RCC 7860 (cell line): Measurements from ENCODE around the gene MOB3B.

ENCODE experiments used
- DNase-seq: peaks from one replicate; pipeline ENCODE4 v3.0.0-alpha.2; 2015; ENCODE audit warnings: low spot score
- FAIRE-seq: peaks from 2 replicates; lab custom pipeline; 2012; peaks lifted over from hg19 to GRCh38; lab: Jason Lieb, UNC

MOB3B gene

DNA sequence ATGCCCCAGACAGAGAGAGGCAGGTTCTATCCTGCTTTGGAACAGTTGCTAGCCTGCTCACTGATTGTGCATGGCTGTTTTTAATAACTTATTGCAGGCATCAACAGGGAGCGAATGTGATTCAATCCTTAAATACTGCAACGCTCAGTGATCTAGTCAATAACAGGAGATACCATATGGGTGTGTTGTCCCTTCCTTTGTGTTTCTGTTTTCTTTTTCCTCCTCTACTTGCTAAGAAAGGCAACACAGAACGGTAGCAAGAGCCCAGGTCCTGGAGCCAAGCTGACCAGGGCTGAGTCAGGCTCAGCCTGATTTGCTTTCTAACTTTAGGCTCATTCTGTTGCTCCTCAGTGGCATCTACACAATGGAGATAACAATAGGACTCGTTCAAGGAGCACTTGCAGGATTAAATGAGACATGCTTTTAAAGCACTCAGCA lies 134.1 kb downstream of the MOB3B start:
- FAIRE-seq (no peak), DNase-seq (no peak)

DNA sequence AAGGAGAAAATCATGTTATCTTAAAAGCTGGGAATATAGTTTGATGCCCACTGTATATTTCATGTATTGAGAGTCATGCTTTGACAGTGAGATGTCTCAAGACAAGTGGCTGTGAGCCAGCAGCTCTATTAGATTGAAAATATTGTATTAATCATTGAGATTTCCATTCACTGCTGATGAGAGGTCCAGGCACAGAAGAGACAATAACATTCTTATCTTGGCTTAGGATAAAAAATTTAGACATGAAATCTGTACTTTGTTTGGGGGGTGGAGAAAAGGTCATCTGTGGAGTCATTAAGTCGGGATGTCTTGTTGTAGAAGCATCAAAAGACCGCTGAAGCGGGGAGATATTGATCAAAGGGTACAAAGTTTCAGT lies 134.8 kb downstream of the MOB3B start:
- no peak for FAIRE-seq

DNA sequence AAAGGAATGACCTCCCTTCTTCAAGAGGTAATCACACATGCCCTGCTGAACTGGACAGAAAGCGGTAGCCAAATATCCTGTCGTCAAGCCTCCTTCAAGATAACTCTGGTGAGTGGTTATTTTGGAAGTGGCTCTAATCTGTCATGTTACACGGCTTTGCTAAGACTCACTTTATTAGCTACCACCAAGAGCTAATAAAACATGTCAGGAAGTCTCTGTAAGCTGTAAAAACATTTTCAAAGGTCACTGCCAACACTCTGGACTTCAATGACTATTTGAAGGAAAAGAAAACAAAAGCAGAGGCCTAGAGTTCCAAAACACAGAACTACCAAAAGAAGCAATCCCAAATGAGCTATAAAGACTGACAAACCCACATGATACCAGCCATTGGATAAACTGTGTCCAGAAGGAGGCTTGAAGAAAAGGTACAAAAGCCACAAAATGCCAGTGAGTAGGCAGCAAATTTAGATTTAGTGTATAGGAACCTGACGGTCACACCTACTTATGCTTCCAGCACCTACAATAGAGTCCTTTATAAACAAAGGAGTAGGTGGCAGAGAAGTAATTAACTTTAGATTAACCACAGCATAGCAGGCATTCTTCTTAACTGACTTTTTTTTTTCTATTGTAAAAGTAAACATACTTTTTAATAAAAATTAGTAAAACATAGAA lies 135.3 kb downstream of the MOB3B start:
- no peak for FAIRE-seq
- DNase-seq = no peak

More for the DNA sequence above, 134.8 kb downstream of the MOB3B start:
- DNase-seq = no peak

DNA sequence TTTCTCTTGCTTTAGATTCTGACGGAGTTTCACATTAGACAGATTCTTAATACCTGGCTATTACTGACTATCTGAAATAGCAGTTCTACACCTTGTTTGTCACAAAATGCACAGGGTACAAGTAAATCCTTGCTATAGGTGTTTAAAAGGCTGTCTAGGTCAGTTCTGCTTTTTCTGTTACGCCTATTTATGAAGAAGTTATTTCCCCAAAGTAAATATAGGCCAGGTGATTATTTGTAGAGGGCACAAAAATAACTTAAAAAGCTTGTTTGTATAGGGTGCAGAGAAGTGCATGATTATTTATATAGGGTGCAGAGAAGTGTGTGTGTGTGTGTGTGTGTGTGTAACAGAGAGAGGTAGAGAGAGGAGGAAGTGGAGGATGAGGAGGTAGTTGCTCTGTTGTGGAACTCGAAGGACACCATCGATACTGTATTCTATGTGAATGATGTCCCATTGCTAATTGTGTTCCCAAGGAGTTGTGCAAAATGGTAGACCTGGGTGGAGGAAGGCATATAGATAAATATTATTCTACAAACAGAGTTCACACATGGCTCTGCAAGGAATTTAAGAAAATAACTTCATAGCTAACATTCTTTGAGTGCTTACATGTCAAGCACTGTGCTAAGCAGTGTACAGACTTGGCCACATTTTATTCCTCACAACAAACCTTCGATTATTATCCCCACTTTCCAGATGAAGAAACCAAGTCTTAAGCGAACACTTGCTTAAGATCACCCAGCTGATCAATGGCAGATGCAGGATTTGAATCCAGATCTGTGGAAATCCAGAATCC lies 136.4 kb downstream of the MOB3B start:
- no peak for DNase-seq
- FAIRE-seq = no peak

DNA sequence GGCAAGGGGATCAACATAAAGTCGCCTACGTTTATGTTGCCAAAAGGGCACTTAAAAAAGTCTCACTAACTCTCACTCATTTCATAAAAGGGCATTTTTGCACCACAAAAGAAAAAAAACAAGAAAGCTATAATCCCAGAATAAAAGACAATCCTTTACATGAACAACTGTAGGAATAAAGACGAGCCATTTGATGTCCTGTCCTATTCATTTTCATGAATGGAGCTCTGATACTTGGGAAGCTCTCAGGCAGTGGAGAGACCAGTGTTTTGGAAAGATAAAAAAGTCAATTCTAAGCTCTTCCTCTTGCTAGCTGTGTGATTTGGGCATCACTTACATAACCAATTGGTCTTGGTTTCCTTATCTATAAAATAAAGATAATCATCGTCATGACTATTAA lies 137.2 kb downstream of the MOB3B start:
- FAIRE-seq = no peak

DNA sequence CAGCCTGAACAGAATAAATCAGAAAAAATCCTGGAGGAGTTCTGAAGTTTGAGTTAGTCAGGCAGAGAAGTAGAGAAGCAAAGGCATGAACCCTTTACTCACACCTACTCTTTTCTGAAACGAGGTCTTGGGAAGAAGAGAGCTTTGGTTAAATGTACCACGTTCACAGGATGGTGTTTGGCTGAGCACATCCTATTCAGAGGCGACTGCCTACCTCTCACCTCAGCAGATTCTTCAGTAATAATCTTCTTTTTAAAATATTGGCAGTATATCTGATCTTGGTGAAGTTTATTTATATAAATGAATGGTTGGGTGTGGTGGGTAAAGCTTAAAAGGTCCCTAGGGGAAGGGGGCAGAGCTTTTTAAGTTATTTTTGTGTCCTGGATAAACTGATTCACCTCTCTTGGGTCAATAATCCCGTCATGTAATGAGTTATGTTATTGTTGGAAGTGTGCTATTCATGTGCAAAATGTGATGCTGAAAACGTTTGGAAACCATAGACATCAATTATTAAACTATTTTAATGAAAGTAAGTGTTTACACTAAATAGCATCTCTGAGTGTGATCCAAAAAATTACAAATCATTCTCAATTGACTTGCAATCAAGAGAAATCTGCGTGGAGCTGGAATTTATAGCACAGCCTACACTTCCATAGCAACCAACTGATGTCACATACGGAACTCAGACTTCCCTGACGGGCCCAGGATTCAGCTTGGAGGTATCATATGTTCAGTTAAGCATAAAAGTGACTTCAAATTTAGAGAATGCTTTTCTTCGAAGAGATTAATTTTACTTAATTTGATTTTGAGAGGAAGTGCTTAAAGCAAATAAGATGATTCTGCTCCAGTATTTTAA lies 138.3 kb downstream of the MOB3B start:
- DNase-seq (no peak), FAIRE-seq (no peak)

More for the DNA sequence above, 137.2 kb downstream of the MOB3B start:
- DNase-seq = no peak

DNA sequence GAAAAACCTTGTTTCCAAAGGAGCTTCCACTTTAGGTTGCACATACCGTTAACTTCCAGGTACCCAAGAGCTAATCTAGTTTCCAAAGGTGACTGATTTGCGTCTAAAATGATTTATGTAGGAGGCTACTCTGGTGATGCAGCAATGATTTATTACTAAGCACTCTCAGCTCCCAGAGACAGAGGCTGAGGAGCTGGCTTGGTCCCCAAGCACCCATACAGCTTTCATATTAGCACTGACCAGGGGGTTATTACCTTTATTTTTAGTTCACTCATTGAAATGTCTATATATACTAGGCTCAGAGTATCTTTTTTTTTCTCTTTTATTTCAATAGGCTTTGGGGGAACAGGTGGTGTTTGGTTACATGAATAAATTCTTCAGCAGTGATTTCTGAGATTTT lies 141.5 kb downstream of the MOB3B start:
- DNase-seq (no peak), FAIRE-seq (no peak)

DNA sequence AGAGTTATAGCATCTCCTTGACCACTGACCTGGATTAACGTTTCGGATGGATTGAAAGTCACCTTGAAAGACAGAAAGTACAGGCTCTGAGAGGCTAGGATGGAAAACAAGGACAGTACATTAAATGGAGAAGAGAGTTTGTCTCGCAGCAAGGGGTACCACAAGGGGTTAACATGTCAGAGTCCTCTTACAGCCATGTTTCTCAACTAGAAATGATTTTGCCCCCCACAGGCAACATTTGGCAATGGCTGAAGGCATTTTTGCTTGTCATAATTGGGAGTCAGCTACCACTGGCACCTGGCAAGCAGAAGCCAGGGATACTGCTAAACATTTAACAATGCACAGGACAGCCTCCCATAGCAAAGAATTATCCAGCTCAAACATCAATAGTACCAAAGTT lies 141.9 kb downstream of the MOB3B start:
- no peak for FAIRE-seq
- DNase-seq = no peak

DNA sequence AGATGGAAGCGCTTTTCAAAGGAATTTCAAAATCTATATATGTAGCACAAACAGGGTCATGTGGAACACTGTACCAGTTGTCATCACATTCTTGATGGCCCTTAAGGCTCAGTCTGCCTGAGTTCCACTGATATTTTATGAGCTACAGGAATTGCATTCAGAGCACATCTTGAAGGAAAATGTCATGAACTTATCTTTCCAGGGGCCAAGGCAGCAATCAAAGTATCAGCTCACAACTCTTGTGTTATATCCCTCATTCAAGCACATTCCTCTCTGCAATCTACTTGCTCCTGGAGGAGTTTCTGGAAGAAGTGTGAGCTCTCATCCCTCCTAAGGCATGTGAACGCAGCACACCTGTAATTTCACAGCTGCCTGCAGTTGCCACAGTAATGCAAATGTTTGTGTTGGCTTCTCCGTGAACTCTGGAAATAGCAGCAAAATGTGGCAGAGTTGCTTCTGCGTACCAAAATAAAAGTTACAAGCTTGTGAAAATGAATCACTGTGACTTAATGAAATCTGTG lies 143.0 kb downstream of the MOB3B start:
- no peak for FAIRE-seq
- DNase-seq = no peak

DNA sequence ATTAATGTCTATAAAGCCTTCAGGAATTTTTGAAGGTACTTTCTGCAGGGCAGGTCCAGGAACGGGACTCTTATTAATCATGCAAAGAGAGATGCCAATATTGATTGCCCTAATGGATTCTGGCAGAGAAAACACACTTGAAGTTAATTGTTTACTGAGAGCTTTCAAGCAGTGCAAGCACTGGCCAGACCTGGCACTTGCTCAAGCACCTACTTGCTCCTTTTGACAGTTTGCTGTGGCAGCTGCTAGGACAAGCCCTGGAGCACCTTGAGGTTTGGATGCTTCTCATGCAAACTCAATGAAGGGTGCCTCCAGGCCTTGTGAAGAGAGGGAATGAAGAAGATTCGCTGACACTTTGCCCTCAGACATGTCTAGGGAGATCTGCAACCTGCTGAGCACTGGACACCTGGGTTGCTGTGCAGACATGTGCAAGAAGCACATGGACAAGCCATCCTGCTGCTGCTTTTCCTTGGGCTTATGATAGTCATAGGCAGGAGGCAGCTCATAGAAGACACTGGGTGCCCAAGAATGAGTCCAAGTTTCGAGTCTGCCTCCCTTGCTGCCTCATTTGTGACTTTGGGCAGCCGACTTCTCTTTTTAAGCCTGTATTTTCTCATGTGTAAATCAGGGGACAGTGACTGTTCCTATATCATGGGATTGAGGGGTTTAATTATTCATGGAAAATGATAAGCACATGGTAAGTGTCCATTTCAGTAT lies 143.8 kb downstream of the MOB3B start:
- FAIRE-seq = no peak

DNA sequence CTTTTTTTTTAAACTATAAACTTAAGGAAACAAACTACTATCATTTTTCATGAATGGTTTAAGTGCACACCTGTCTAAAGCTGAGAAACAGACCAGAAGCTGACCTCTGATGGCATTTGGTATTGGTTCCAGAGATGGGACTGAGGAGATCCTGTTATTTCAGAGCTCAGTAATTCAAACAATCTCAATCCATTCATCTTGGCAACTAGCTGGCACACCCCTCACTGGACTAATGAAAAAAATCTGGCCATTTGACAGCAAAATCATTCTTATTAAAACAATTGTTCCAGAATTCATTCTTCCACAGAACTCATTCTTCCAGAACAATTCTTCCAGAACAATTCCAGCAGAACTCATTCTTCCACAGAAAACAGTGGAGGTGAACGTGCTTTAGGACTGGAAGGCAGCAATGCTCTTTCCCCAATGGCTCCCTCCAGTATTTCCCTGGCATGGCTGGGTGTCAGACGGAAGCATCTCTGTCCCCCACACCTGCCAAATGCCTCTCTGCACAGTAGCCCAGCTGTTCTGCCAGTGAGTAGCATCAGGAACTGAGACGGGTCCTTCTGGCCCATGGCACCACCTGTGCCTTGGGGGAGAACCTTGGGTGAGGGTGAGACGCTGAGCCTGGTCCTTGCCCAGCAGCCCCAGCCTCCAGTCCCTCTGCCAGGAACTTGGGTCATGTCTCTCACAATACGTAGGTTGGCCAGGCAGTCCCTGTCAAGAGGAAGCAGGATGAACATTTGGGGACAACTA lies 145.2 kb downstream of the MOB3B start:
- no peak for FAIRE-seq
- DNase-seq = no peak

More for the DNA sequence above, 143.8 kb downstream of the MOB3B start:
- no peak for DNase-seq

DNA sequence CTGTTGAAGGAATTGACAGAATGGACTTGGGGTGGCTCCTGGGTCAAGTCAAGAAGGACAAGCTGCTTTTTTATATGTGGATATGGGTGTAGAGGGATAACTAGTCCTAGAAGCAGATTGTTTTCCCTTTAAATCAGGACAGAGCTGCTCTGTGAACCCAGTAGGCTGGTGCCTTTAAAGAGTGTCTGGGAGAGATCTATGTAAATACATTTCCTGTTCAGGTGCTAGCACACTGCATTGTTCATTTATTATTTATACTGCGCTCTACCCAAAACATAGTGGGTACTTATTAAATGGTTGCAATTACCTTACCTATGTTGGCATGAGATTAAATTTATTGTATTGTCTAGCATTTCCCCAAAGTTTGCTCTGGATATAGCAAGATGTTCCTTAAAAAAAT lies 146.1 kb downstream of the MOB3B start:
- no peak for DNase-seq
- no peak for FAIRE-seq

DNA sequence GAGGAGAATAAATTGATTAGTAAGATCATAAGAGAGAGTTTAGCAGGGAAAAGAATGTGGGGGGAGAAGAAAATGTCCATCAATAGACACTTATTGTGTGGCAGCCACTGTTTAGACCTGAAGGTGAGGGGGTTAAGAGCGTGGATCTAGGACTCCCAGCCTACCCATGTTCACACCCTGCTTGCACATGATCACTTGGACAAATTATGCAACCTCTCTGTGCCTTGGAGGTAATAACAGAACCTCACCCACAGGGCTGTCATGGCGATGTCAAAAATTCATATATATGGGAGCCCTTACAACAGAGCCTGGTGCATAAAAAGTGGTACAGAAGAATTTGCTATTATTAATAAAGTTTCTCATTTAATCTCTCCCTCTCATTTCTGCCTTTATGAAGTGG lies 146.6 kb downstream of the MOB3B start:
- FAIRE-seq (no peak), DNase-seq (no peak)

DNA sequence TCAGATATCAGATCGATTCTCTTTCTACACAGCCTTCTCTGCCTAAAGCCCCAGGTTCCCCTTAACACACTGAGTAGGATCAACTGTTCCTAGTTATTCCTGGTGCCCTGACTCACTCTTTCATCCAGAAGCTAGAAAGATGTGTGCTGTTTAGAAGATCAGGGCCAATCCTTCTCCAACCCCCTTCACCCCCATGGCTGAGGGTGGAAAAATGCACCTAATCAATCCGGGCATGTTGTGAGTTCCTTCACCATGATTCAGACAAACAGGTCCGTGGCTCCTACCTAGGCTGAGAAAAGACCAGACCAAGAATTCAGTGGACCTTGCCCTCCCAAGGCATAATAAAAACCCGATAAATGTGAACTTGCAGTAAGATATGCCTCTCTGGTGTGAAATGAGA lies 147.3 kb downstream of the MOB3B start:
- FAIRE-seq (no peak), DNase-seq (no peak)

DNA sequence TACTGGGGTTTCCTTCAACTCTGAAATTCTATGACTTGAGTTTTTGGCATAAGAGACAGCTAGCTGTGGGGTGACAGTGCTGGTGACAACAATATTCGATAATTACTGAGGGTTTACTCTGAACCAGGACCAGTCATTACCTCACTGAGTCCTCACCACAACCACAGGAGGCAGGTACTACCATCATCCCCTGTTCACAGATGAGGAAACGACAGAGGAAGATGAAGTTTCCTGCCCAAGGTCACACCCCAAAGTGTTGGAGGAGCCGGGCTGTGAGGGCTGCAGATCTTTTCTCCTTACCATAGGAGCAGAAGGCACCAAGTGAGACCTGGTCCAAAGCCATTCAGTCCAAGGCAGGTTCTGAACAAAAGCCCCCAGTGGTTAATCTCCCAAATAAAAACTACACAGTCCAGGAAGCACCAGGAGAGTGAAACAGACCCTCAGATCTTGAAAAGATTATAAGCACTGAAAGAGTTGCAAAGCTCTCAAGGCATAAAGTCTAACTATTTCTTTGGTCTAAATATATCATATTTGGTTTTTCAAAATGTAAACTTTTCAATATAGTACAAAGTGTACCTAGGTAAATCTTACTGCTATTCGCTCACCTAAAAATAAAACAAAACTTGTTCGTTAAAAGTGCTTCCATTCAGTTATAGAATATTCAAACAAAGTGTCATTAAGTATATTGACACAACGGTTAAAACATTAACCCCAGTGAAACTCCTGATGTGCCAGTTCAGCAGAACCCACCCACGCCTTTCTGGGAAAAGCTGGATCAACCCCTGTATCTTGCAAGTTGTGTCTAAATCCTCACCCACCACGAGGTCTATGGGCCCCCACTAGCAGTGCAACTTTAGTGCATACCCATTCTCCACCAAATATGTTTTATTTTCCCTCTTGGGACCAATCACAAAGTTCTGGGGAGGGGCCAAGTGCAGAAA lies 150.0 kb downstream of the MOB3B start:
- DNase-seq = no peak
- no peak for FAIRE-seq

DNA sequence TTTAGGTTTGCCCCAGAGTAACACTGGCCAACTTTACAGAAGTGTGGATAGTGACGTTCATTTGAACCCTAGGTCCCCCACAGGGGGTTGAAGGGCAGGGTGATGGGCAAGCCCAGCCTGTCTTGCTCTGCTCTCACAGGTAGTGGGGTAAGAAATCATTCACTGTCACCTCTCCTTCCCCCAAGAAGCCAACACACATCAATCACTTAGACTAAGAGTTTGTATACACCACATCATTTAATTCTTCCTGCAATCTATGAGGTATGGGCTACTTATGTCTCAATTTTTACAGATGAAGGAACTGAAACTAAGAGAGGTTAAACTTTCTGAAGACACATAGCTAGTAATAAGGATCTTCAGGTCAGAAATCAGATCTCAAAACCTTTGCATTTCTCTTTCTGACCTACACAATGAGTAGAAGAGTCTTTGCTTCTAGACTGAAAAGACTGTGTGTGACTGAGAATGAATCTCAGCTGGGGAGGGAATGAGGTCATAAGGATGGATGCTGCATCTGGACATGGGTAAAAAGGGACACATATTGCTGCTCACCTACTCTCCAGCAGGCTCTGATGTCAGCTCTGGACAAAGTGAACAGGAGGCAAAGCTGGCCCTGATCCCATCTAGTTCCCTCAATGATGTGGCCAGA lies 151.7 kb downstream of the MOB3B start:
- no peak for FAIRE-seq

DNA sequence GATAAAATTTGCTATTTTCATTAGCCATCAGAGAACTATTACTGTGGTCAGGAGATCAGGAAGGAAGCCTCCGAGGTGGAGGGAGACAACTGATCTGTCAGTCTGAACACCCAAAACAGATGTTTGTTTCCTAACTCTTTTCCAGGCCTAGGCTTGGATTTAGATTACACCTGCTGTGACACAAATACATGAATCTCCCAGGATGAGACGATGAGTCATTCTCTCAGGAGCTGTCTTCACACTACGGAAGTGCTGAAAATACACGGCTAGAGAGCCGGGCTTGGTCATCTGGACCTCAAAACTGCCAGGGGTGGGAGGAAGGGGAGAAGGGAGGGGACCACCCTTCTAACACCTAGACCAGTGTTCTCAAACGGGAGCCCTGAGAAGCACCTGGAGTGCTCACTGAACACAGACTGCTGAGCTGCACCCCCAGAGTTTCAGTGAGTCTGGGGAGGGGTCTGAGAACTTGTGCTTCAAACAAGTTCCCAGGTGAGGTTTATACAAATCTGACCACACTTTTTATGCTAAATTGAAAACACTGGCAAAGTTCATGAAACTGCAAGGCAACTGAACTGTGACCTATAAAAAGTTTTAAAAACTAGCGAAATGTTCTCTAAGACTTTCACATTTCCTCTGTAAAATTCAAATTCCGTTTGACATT lies 152.3 kb downstream of the MOB3B start:
- DNase-seq = no peak
- FAIRE-seq = no peak

More for the DNA sequence above, 151.7 kb downstream of the MOB3B start:
- DNase-seq = no peak

DNA sequence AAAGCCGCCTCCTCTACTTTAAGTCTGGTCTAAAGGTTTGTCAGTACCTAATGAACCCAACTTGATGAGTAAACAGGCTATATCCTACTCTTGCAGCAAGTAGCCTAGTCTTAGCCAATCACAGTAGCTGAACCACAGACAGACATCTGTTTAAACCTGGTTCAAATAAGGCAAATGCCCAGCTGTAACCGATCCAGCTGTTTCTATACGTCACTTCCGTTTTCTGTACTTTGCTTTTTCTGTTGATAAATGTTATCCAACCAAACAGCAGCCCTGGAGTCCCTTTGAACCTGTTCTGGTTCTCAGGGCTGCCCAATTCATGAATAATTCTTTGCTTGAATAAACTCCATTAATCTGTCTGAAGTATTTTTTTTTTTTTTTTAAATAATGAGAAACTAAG lies 155.8 kb downstream of the MOB3B start:
- FAIRE-seq (no peak), DNase-seq (no peak)
